Right ventricle myocardium superior (tissue), 1 donor: Measurements from ENCODE around the gene PPP6R1. TPM values are rescaled to one million over a fixed set of nuclear protein-coding genes. Genes with fewer than 3 reads are reported as not detected.
"Not testable (repeated sequence)": the region's sequence is repeated elsewhere in the genome, so short reads cannot be mapped to it uniquely, and the experiment has no call there.

ENCODE experiments used
- ATAC-seq: fragments of 200-7000 bp; cut with Tn5 transposase; one replicate; pipeline ENCODE4 v1.9.1; 2020; ENCODE audit warnings: mild to moderate bottlenecking; ENCODE audit not compliant: poor library complexity
- DNase-seq: peaks from one replicate; pipeline ENCODE4 v3.0.0-alpha.2; 2020
- intact Hi-C: fragments of 100-400 bp; cut with DNase I; formaldehyde crosslinking; loops from one replicate; pipeline ENCODE4 v1.11.2; 2022
- microRNA-seq: library from miRNA; unstranded; fragments of <30 nt; microRNA quantifications from one replicate; pipeline ENCODE4 v1.2.0, GENCODE V29; 2020
- total RNA-seq: library from RNA; stranded (reverse); fragmentation: NEBNext Ultra II Directional; extraction: Animal tissue kit (Norgen Biotek cat#: 25700); gene quantifications from one replicate; pipeline ENCODE4 v1.2.1, GENCODE V29; 2021
- donor health status: DM: no; HTN: yes; CAD: no; lungs with severe emphysema.

The PPP6R1 gene
- total RNA-seq, 1 donor from 2014 or later: 37.1 TPM

- ATAC-seq: peak; percentile 21
- intact Hi-C loops: no loop called here
- no peak for DNase-seq
These were observed 48.9 kb downstream of the PPP6R1 start for GRCh38 chr19:55209693-55210472.

DNA sequence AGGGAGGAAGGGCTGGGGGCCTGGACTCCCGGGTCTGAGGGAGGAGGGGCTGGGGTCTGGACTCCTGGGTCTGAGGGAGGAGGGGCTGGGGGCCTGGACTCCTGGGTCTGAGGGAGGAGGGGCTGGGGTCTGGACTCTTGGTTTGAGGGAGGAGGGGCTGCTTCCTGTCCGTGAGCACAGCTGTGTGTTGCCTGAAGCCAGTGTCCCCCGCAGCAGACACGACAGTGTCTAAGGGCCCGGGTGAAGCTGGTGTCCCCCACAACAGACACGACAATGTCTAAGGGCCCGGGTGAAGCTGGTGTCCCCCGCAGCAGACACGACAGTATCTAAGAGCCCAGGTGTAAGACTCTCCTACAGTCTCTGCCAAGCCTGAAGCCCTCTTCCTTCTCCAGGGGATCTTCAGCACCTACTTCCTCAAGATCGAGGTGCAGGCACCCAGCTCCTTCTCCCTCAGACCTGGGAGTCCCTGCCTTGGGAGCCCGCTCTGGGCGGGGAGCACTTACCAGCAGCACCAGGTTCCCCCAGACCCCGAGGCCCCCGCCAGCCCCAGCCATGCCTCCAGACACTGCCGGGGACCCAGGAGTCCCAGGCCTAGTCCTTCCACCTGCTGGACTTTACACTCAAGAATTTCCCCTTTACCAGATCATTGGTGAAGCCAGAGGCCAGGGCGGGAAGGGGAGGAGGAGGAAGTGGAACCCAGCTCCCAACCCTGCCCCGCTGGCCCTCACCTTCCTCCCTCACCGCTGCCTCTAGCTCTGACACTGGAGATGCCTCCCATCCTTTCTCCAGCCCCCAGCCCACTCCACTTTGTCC lies 49.7 kb downstream of the PPP6R1 start, which contains the start of gene PTPRH:
Gene PTPRH (minus strand): TSS at position 622 of the 813 bp plus-strand sequence. CDS start 68 bp downstream, at position 554.
- ATAC-seq (no peak), DNase-seq (no peak)
- intact Hi-C loops: no loop called here

DNA sequence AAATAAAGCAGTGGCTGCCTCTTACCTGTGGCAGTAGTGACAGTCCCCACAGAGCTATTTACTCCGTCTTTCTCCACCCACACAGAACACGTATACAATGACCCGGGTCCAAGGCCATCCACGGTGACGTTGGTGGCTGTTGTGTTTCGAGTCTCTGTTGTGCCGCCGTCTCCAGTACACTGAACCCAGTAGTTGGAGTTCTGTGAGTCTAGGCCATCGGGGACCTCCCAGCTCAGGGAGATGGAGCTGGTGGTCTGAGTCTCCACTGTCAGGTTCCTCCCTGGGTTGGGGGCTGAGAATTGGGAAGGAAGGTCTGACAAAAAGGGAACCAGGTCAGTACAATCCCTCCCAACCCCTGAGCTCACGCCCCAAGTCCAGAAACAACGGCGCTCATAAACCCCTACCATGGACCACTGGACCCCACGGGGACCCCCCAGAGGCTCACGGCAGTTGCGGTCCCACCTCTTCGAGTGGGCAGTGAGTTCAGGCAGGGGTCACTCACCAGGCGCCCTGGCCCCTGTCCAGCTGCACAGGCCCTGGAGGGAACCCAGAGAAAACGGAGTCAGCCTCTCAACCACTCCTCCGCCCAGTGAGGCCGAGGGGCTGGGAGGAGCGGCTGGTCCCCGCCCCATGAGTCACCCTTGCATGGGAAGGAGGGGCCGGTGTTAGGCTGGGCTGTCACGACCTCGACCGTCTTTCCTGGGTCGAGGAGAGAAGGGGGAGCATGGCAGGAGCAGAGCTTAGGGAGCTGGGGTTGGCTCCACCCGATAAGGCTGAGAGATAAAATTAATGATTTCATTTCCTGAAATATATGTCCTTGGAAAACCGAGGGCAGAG lies 51.9 kb downstream of the PPP6R1 start:
- DNase-seq (peak; percentile 83), ATAC-seq (peak; percentile 96)
- intact Hi-C loops: no loop called here

- DNase-seq, intact Hi-C loops, ATAC-seq: not testable (repeated sequence)
These were observed 56.6 kb downstream of the PPP6R1 start for GRCh38 chr19:55202199-55202598.

DNA sequence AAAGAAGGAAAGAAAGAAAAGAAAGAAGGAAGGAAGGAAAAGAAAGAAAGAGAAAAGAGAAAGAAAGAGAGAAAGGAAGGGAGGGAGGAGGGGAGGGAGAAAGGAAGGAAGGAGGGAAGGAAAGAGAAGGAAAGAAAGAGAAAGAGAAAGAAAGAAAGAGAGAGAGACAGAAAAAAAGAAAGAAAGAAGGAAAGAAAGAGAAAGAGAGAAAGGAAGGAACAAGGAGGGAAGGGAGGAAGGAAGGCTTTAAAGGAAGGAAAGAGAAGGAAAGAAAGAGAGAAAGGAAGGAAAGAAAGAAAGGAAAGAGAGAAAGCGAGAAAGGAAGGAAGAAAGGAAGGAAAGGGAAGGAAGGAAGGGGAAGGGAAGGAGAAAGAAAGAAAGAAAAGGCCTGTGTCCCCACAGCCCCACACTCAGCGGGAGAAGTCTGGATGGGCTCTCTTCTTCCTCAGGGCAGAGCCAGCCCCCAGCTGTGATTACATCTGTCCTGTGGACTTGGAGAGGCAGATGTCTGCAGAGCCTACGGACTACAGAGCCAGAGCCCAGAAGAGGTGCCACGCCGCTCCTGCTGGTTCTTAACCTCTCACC lies 59.1 kb downstream of the PPP6R1 start:
- intact Hi-C loops: no loop called here
- DNase-seq (no peak), ATAC-seq (no peak)

DNA sequence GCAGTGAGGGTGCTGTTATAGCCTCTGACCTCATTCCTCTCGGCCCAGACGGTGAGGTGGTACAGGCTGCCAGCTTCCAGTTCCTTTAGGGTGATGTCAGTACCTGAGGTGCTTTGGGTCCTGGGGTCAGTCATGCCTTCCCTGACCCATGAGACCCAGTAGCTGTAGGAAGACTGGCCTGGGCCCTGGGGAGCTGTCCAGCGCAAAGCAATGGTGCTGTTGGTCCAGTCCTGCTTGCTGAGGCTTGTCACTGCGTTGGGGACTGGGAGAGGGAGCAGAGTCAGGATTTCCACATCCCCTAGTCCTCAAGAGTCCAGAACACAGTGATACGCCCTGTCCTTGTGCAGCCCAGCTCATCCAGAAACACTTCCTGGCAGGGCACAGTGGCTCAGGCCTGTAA lies 60.2 kb downstream of the PPP6R1 start:
- DNase-seq (no peak), ATAC-seq (no peak)
- intact Hi-C loops: no loop called here

GRCh38 chr19:55197528-55197927 lies 61.3 kb downstream of the PPP6R1 start:
- ATAC-seq (no peak), DNase-seq (no peak)
- intact Hi-C loops: no loop called here

DNA sequence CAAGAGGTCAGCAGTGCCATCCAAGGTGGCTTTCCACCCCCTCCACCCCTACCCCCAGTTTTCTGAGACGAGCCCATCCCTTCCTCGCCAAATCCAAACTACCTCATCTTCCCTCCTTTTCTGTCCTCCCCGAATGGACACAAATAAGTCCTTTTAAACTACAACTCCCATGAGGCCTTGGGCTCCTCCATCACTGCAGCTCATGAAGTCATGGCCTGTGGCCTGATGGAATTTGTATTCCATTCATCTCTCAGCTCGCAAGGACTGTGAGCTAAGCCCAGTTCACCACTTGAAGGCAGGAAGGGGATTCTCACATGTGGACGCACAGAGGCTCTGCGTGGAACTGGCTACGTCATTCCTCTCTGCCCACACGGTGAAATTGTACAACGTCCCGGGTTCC lies 62.0 kb downstream of the PPP6R1 start:
- DNase-seq (no peak), ATAC-seq (no peak)
- intact Hi-C loops: no loop called here

DNA sequence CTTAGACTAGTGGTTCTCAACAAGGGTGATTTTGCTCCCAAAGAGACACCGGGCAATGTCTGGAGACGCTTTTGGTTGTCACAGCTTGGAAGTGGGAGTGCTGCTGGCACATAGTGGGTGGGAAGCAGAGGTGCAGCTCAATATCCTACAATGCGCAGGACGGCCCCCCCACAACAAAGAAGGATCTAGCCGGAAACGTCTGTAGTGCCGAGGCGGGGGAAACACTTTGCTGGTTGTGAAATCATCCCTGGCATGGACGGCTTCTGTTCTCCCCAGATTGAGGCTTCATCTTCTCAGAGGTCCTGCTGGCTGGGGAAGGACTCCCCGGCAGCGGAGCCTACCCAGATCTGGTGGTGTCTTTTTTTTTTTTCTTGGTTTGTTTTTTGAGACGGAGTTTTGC lies 65.3 kb downstream of the PPP6R1 start:
- DNase-seq (no peak), ATAC-seq (no peak)
- intact Hi-C loops: no loop called here

DNA sequence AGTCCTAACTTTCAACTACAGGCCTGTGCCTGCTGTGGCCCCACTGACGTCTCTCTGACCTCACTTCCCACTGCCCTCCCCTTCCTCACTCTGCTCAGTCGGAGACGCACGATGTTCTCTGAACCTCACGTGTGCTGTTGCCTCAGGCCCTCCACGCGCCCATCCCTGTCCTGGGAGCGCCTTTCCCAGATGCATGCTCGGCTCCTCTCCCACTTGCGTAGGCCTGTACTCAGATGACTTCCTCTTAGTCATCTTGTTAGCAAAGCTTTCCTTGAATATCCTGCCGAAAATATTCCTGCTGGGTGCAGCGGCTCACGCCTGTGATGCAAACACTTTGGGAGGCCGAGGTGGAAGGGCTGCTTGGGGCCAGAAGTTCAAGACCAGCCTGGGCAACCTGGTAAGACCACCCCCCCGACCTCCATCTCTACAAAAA lies 69.4 kb downstream of the PPP6R1 start:
- ATAC-seq: no peak
- intact Hi-C loops: no loop called here
- DNase-seq: no peak

DNA sequence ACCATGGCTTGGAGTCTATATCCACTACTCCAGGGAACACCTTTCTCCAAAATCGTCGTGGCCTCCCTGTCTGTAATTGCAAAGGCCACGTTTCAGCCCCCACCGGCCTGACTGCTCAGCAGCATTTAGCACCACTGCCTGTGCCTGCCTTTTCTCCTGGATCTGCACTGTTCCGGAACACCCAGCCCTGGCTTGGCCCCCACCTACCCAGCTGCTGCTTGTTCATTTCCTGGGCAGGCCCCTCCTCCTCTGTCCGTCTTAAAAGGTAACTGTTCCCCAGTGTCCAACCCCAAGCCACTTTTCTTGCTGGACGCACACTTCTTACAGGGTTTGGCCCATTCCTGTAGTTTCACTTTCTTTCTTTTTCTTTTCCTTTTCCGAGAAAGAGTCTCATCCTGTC lies 70.2 kb downstream of the PPP6R1 start:
- no peak for DNase-seq
- ATAC-seq: no peak
- intact Hi-C loops: no loop called here

DNA sequence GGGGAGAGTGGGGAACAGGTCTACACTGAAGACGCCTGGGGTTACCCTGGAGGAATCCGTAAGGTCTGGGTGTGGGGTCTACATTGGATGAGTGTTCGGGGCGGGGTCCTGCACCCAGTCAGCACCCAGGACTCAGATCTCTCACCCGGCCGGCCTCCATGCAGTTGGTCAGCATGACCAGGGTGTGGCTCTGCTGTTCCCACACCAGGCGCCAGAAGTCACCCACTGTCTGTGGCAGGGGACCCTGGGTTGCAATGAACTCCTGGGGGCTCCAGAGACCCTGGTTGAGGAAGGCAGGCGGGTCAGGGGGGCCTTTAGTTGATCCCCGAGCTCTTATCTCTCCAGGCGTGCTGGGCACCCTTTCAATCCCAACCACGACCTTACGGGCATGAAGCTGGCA lies 72.7 kb downstream of the PPP6R1 start:
- DNase-seq (no peak), ATAC-seq (no peak)
- intact Hi-C loops: no loop called here

DNA sequence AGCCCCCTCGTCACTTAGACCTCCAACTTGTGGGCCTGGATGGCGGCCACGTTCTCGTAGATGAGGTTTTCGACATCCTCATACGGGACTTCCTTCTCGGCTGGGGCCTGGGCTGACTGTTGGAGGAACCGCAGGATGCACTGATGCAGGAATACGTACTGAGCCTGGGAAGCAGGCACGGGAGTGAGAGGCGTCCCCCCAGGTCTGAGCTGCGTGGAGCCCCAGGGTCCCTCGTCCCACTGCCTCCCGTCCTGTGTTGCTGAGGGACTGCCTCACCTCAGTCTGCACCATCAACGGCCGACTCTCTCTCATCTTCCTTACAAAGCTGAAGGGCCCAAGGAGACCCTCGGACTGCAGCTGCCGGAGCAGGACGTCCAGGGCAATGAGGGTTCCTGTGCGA lies 77.1 kb downstream of the PPP6R1 start:
- no peak for ATAC-seq
- intact Hi-C loops: no loop called here
- DNase-seq: no peak

Small RNAs within 50 kb of the gene (microRNA-seq; reads per million reads assigned to microRNA genes)
- gene MIR6802: 0.97 reads per million
- gene MIR6803: 2.3 reads per million
- gene MIR6804: not detected

Other genes with a start within 250 kb of the PPP6R1 start
- 0.48 TPM for gene GP6, start 220.8 kb downstream of the PPP6R1 start, total RNA-seq
- gene RDH13, start 195.9 kb downstream of the PPP6R1 start, total RNA-seq: 45.6 TPM
- 0.83 TPM for gene EPS8L1, start 183.1 kb downstream of the PPP6R1 start, total RNA-seq
- gene PPP1R12C, start 141.4 kb downstream of the PPP6R1 start, total RNA-seq: 126 TPM
- 54.1 TPM for gene TNNT1, start 109.8 kb downstream of the PPP6R1 start, total RNA-seq
- 4,564 TPM for gene TNNI3, start 101.3 kb downstream of the PPP6R1 start, total RNA-seq
- 0.59 TPM for gene DNAAF3, start 92.4 kb downstream of the PPP6R1 start, total RNA-seq
- gene SYT5, start 78.7 kb downstream of the PPP6R1 start, total RNA-seq: not detected
- 0.54 TPM for gene PTPRH, start 49.5 kb downstream of the PPP6R1 start, total RNA-seq
- 2.3 TPM for gene TMEM86B, start 30.3 kb downstream of the PPP6R1 start, total RNA-seq
- 29.2 TPM for gene HSPBP1, start 21.1 kb upstream of the PPP6R1 start, total RNA-seq
- 1.6 TPM for gene BRSK1, start 25.0 kb upstream of the PPP6R1 start, total RNA-seq
- gene TMEM150B, start 66.3 kb upstream of the PPP6R1 start, total RNA-seq: 1.7 TPM
- gene KMT5C, start 80.9 kb upstream of the PPP6R1 start, total RNA-seq: 6.6 TPM
- gene COX6B2, start 95.7 kb upstream of the PPP6R1 start, total RNA-seq: not detected
- gene GARIN5B, start 104.2 kb upstream of the PPP6R1 start, total RNA-seq: not detected
- not detected for gene IL11, start 111.4 kb upstream of the PPP6R1 start, total RNA-seq
- not detected for gene TMEM190, start 117.8 kb upstream of the PPP6R1 start, total RNA-seq
- 1.0 TPM for gene TMEM238, start 125.3 kb upstream of the PPP6R1 start, total RNA-seq
- gene RPL28, start 126.9 kb upstream of the PPP6R1 start, total RNA-seq: 569 TPM
- 22.6 TPM for gene UBE2S, start 148.8 kb upstream of the PPP6R1 start, total RNA-seq
- not detected for gene SHISA7, start 184.3 kb upstream of the PPP6R1 start, total RNA-seq
- 48.9 TPM for gene ISOC2, start 202.6 kb upstream of the PPP6R1 start, total RNA-seq
- not detected for gene C19orf85, start 205.7 kb upstream of the PPP6R1 start, total RNA-seq
- gene ZNF628, start 217.6 kb upstream of the PPP6R1 start, total RNA-seq: 4.7 TPM
- 2.9 TPM for gene NAT14, start 226.2 kb upstream of the PPP6R1 start, total RNA-seq
- gene SSC5D, start 229.4 kb upstream of the PPP6R1 start, total RNA-seq: 2.6 TPM